Pancreas (tissue), 10 donors: ENCODE data around the gene NUDT13. TPM values are rescaled to one million over a fixed set of nuclear protein-coding genes. Genes with fewer than 3 reads are reported as not detected.

ENCODE experiments used
- ATAC-seq, 4 donors: fragments of 200-7000 bp; cut with Tn5 transposase; one replicate each; pipeline versions ENCODE4 v1.8.0 to v1.9.1; 2020; ENCODE audit warnings: mild to moderate bottlenecking in 4 of 4, moderate library complexity in 4 of 4
- DNase-seq, 6 donors: peaks; one replicate each; pipeline ENCODE4 v3.0.0-alpha.2; 2020
- FAIRE-seq: peaks from 2 replicates; lab custom pipeline; 2012; peaks lifted over from hg19 to GRCh38; lab: Jason Lieb, UNC
- H3K27ac ChIP-seq, 4 donors: fragments of 200-600 bp; sonication (generic); 1 replicate in 3 of 4; 2 replicates in 1 of 4; pipeline versions ENCODE4 v1.5.0 to v1.8.0; 2020
- H3K27me3 ChIP-seq, 4 donors: fragments of 200-600 bp; one replicate each; pipeline ENCODE4 v1.8.0; 2021
- H3K36me3 ChIP-seq, 3 donors: fragments of 200-600 bp; sonication (generic) in 1 of 3; one replicate each; pipeline versions ENCODE4 v1.5.0 to v1.8.0; 2020 to 2021
- H3K4me1 ChIP-seq, 3 donors: fragments of 200-600 bp; one replicate each; pipeline ENCODE4 v1.8.0; 2021
- H3K4me3 ChIP-seq, 4 donors: fragments of 200-600 bp; sonication (generic) in 2 of 4; one replicate each; pipeline versions ENCODE4 v1.5.0 to v1.8.0; 2020 to 2021
- H3K9me3 ChIP-seq, 4 donors: fragments of 200-600 bp; one replicate each; pipeline ENCODE4 v1.8.0; 2021
- WGBS, 2 donors: extraction: QIAGEN DNeasy Blood & Tissue Kit; methylation state at CpG; one replicate each; pipeline ENCODE4 v1.1.7; 2013; 5-methylcytosine and 5-hydroxymethylcytosine counted together
- intact Hi-C, 3 donors: fragments of 100-400 bp; cut with DNase I; formaldehyde crosslinking; loops; one replicate each; pipeline versions ENCODE4 v1.11.1 to v1.14.2; 2022
- polyA plus RNA-seq, 2 donors: library from polyadenylated mRNA; stranded (reverse); fragments of 200-250 nt; gene quantifications; one replicate each; pipeline ENCODE4 v1.2.3, GENCODE V29; 2013
- total RNA-seq, 6 donors: library from RNA; stranded (reverse); fragmentation: NEBNext Ultra II Directional in 4 of 6; extraction: Animal tissue kit (Norgen Biotek cat#: 25700) in 4 of 6; gene quantifications; one replicate each; pipeline versions ENCODE4 v1.2.1 to v1.2.4, GENCODE V29; 2021 to 2023
- TF ChIP-seq, protein P1 (sequence below), 4 donors: fragments of 200-600 bp; sonication (generic) in 3 of 4; IDR thresholded peaks; one replicate each; pipeline versions ENCODE4 v1.5.0 to v1.8.0; 2021; ENCODE audit warnings: antibody characterized with exemption in 4 of 4
- donor health status: healthy with polysubstance abuse.
- donor health status: DM: no; HTN: no; CAD: no; lungs with moderate emphysema.
- donor health status: DM: no; HTN: no; CAD: no.
- donor health status: control.
- donor health status: control.
- donor health status: Bipolar disorder and iron deficiency.
- donor health status: DM: yes; HTN: yes; CAD: no.
- donor health status: DM: no; HTN: no; CAD: no.
- donor health status: DM: no; HTN: no; CAD: no.
- donor health status: DM: yes; HTN: yes; CAD: no.

The NUDT13 gene
- total and polyA plus RNA-seq, 8 donors = 0.95 to 2.4 (median 1.3) TPM

- no peaks in the 10 kb centered on the region for H3K27me3 ChIP-seq
- ATAC-seq (peak in 3 of 4 donors; percentile 63 to 78 (median 76)), DNase-seq (peak in 3 of 6 donors; percentile 23 to 68 (median 49)), FAIRE-seq (peak; percentile 88)
- no peaks in the 10 kb centered on the region for H3K9me3 ChIP-seq
- intact Hi-C loops = no loop called here
- no peak overlapping the region for H3K27ac ChIP-seq
- no peak overlapping the region for H3K4me3 ChIP-seq
- WGBS, 2 donors = 10 to 13% methylated on average over 5 of the region's 5 CpGs
- peaks cover 0 to 4% (median 0%) of the 10 kb centered on the region in 3 donors for H3K4me1 ChIP-seq
- H3K36me3 ChIP-seq = peaks cover 0 to 16% (median 0%) of the 10 kb centered on the region in 3 donors
- TF ChIP-seq, protein P1, sequence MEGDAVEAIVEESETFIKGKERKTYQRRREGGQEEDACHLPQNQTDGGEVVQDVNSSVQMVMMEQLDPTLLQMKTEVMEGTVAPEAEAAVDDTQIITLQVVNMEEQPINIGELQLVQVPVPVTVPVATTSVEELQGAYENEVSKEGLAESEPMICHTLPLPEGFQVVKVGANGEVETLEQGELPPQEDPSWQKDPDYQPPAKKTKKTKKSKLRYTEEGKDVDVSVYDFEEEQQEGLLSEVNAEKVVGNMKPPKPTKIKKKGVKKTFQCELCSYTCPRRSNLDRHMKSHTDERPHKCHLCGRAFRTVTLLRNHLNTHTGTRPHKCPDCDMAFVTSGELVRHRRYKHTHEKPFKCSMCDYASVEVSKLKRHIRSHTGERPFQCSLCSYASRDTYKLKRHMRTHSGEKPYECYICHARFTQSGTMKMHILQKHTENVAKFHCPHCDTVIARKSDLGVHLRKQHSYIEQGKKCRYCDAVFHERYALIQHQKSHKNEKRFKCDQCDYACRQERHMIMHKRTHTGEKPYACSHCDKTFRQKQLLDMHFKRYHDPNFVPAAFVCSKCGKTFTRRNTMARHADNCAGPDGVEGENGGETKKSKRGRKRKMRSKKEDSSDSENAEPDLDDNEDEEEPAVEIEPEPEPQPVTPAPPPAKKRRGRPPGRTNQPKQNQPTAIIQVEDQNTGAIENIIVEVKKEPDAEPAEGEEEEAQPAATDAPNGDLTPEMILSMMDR (IDR thresholded peaks at IDR 0.05) = peak; percentile 34 to 68 (median 53)
Measured at GRCh38 chr10:73159038-73159648, 48.9 kb downstream of the NUDT13 start.

GRCh38 chr10:73161079-73161478 lies 50.8 kb downstream of the NUDT13 start:
- H3K9me3 ChIP-seq = no peaks in the 10 kb centered on the region
- H3K36me3 ChIP-seq = peaks cover 0 to 4% (median 0%) of the 10 kb centered on the region in 3 donors
- H3K27me3 ChIP-seq = no peaks in the 10 kb centered on the region
- ATAC-seq (no peak), FAIRE-seq (no peak), DNase-seq (no peak)
- H3K4me1 ChIP-seq = peaks cover 0 to 4% (median 4%) of the 10 kb centered on the region in 3 donors
- 63 to 75% methylated on average over 1 of the region's 1 CpG for WGBS, 2 donors
- intact Hi-C loops = no loop called here
- H3K4me3 ChIP-seq = no peak overlapping the region
- TF ChIP-seq, protein P1 (IDR thresholded peaks at IDR 0.05) = no peak
- H3K27ac ChIP-seq = no peak overlapping the region

DNA sequence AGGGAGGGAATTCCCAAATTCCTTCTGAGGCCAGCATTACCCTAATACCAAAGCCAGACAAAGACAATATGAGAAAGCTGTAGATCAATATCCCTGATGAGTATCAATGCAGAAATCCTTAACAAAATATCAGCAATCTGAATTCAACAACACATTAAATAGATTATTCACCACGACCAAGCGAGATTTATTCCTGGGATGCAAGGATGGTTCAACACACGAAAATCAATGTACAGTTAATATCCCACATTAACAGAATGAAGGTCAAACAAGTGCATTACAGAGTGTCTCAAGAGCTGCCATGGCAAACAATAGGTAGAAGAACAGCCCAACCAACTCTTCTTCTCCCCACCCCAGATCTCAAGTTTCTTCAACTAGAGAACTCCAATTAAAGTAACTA lies 51.4 kb downstream of the NUDT13 start:
- Histone ChIP-seq H3K4me1 (peaks cover 0 to 6% (median 5%) of the 10 kb centered on the region in 3 donors), H3K36me3 (no peaks in the 10 kb centered on the region), H3K27me3 (no peaks in the 10 kb centered on the region), H3K27ac (no peak overlapping the region), H3K4me3 (no peak overlapping the region), H3K9me3 (no peaks in the 10 kb centered on the region)
- ATAC-seq (no peak), FAIRE-seq (no peak), DNase-seq (no peak)
- intact Hi-C loops = no loop called here
- 94 to 96% methylated on average over 3 of the region's 3 CpGs for WGBS, 2 donors
- TF ChIP-seq, protein P1 (IDR thresholded peaks at IDR 0.05) = no peak

DNA sequence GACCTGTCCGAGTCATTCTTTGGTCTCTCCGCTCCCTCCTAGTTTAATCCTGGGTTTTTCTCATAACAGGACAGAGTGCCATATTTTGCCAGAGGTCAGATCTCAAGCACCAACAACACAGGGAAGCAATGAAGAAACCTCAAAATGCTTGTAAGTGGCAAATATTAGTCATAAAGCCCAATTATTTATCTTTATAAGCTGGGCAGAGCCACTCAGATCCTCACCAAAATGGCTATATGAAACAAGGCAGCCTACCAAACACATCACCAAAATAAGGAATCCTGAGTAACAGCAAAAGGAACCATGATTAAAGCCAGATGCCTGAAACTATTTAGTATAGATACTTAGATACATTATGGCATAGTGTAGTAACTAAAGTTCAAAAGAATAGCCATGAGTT lies 52.8 kb downstream of the NUDT13 start:
- H3K27me3 ChIP-seq = no peaks in the 10 kb centered on the region
- no peaks in the 10 kb centered on the region for H3K36me3 ChIP-seq
- WGBS, 2 donors = 98 to 99% methylated on average over 2 of the region's 2 CpGs
- no peak for FAIRE-seq
- H3K4me1 ChIP-seq = peaks cover 0 to 12% (median 10%) of the 10 kb centered on the region in 3 donors
- TF ChIP-seq, protein P1 (IDR thresholded peaks at IDR 0.05) = no peak
- no peak overlapping the region for H3K4me3 ChIP-seq
- H3K9me3 ChIP-seq = no peaks in the 10 kb centered on the region
- intact Hi-C loops = no loop called here
- no peak overlapping the region for H3K27ac ChIP-seq
- ATAC-seq = no peak
- no peak for DNase-seq

DNA sequence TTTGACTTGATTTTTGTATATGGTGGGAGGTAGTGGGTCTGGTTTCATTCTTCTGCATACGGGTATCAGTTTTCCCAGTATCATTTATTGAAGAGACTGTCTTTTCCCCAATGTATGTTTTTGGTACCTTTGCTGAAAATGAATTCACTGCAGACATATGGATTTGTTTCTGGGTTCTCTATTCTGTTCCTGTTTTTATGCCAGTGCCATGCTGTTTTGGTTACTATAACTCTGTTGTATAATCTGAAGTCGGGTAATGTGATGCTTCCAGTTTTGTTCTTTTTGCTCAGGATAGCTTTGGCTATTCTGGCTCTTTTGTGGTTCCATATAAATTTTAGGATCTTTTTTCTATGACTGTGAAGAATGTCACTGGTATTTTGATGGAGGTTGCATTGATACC lies 56.7 kb downstream of the NUDT13 start:
- no peak for DNase-seq
- no peak overlapping the region for H3K27ac ChIP-seq
- ATAC-seq = no peak
- no peaks in the 10 kb centered on the region for H3K36me3 ChIP-seq
- intact Hi-C loops = no loop called here
- H3K4me1 ChIP-seq = peaks cover 0 to 21% (median 16%) of the 10 kb centered on the region in 3 donors
- H3K27me3 ChIP-seq = no peaks in the 10 kb centered on the region
- FAIRE-seq = no peak
- H3K9me3 ChIP-seq = no peaks in the 10 kb centered on the region
- TF ChIP-seq, protein P1 (IDR thresholded peaks at IDR 0.05) = no peak
- 74 to 88% methylated on average over 2 of the region's 2 CpGs for WGBS, 2 donors
- H3K4me3 ChIP-seq = peak overlapping the region; percentile 58 to 81 (median 73)
